H9 (cell line): ENCODE measurements around the gene SPNS3. TPM values are rescaled to one million over a fixed set of nuclear protein-coding genes. Genes with fewer than 3 reads are reported as not detected.
A peak's percentile ranks its signal among the peaks of the same experiment; 100 is the strongest.

Experiments
- DNase-seq: peaks from one replicate; pipeline ENCODE4 v3.0.0-alpha.2; 2017
- H2AFZ ChIP-seq: one replicate; pipeline ENCODE4 v1.6.1; 2013; ENCODE audit warnings: mild to moderate bottlenecking, low read length, control low read depth, moderate library complexity
- H2AK5ac ChIP-seq: 2 replicates; pipeline ENCODE4 v1.6.1; 2013; ENCODE audit warnings: low read length, control low read depth, mixed read lengths; ENCODE audit not compliant: insufficient read length
- H2BK120ac ChIP-seq: one replicate; pipeline ENCODE4 v1.6.1; 2013; ENCODE audit warnings: low read depth, mild to moderate bottlenecking, low read length, control low read depth, inconsistent platforms; ENCODE audit not compliant: poor library complexity, severe bottlenecking
- H2BK12ac ChIP-seq: 2 replicates; pipeline ENCODE4 v1.6.1; 2013; ENCODE audit warnings: low read length, control low read depth, mixed read lengths, low read depth; ENCODE audit not compliant: insufficient read length
- H2BK15ac ChIP-seq: 2 replicates; pipeline ENCODE4 v1.6.1; 2013; ENCODE audit warnings: low read depth, low read length, control low read depth
- H2BK20ac ChIP-seq: one replicate; pipeline ENCODE4 v1.6.1; 2013; ENCODE audit warnings: low read depth, mild to moderate bottlenecking, low read length, control low read depth, inconsistent platforms; ENCODE audit not compliant: poor library complexity, severe bottlenecking
- H2BK5ac ChIP-seq: 2 replicates; pipeline ENCODE4 v1.6.1; 2013; ENCODE audit warnings: low read length, control low read depth, mixed read lengths; ENCODE audit not compliant: insufficient read length
- H3K14ac ChIP-seq: 2 replicates; pipeline ENCODE4 v1.6.1; 2013; ENCODE audit warnings: low read length, control low read depth; ENCODE audit not compliant: insufficient read depth
- H3K18ac ChIP-seq: 2 replicates; pipeline ENCODE4 v1.6.1; 2013; ENCODE audit warnings: low read depth, mild to moderate bottlenecking, mixed read lengths, low read length, control low read depth; ENCODE audit not compliant: insufficient read length
- H3K23ac ChIP-seq: 2 replicates; pipeline ENCODE4 v1.6.1; 2013; ENCODE audit warnings: low read length, control low read depth, mixed read lengths, low read depth; ENCODE audit not compliant: insufficient read length
- H3K23me2 ChIP-seq: 2 replicates; pipeline ENCODE4 v1.6.1; 2013; ENCODE audit warnings: low read depth, mild to moderate bottlenecking, mixed read lengths, low read length, control low read depth; ENCODE audit not compliant: insufficient read length, poor library complexity, severe bottlenecking
- H3K27ac ChIP-seq: 2 replicates; pipeline ENCODE4 v1.5.1; 2013; ENCODE audit warnings: low read length, control low read depth, mixed read lengths, low read depth; ENCODE audit not compliant: insufficient read length
- H3K27me3 ChIP-seq: 2 replicates; pipeline ENCODE4 v1.6.1; 2013; ENCODE audit warnings: low read length, control low read depth, inconsistent platforms; ENCODE audit not compliant: insufficient read depth
- H3K4ac ChIP-seq: 2 replicates; pipeline ENCODE4 v1.6.1; 2013; ENCODE audit warnings: low read depth, mild to moderate bottlenecking, control low read depth, inconsistent platforms, low read length, moderate library complexity
- H3K4me1 ChIP-seq: 2 replicates; pipeline ENCODE4 v1.6.1; 2013; ENCODE audit warnings: low read length, control low read depth, inconsistent platforms; ENCODE audit not compliant: insufficient read depth
- H3K4me2 ChIP-seq: 2 replicates; pipeline ENCODE4 v1.6.1; 2013; ENCODE audit warnings: low read length, control low read depth, mixed read lengths; ENCODE audit not compliant: insufficient read length, insufficient read depth
- H3K56ac ChIP-seq: 2 replicates; pipeline ENCODE4 v1.6.1; 2013; ENCODE audit warnings: low read depth, mild to moderate bottlenecking, mixed read lengths, low read length, control low read depth; ENCODE audit not compliant: insufficient read length
- H3K79me1 ChIP-seq: 2 replicates; pipeline ENCODE4 v1.6.1; 2013; ENCODE audit warnings: low read depth, mild to moderate bottlenecking, moderate library complexity, low read length, control low read depth, inconsistent platforms; ENCODE audit not compliant: insufficient read depth, poor library complexity, severe bottlenecking
- H3K79me2 ChIP-seq: 2 replicates; pipeline ENCODE4 v1.6.1; 2013; ENCODE audit warnings: low read length, control low read depth, inconsistent platforms; ENCODE audit not compliant: insufficient read depth
- H3K9ac ChIP-seq: 2 replicates; pipeline ENCODE4 v1.6.1; 2013; ENCODE audit warnings: low read length, control low read depth, mixed read lengths; ENCODE audit not compliant: insufficient read length; ENCODE audit errors: extremely low read depth
- H3K9me3 ChIP-seq: one replicate; pipeline ENCODE4 v1.6.1; 2013; ENCODE audit warnings: low read depth, low read length, inconsistent platforms; ENCODE audit not compliant: control insufficient read depth
- H3T11ph ChIP-seq: one replicate; pipeline ENCODE4 v1.6.1; 2013; ENCODE audit warnings: mild to moderate bottlenecking, low read length, control low read depth, inconsistent platforms
- H4K20me1 ChIP-seq: one replicate; pipeline ENCODE4 v1.6.1; 2013; ENCODE audit not compliant: control insufficient read depth, insufficient read length, insufficient read depth
- H4K5ac ChIP-seq: 2 replicates; pipeline ENCODE4 v1.6.1; 2013; ENCODE audit warnings: low read depth, mild to moderate bottlenecking, mixed read lengths, low read length, control low read depth; ENCODE audit not compliant: insufficient read length
- H4K8ac ChIP-seq: replicated peaks from 2 replicates; pipeline ENCODE4 v1.6.1; 2013; ENCODE audit warnings: low read length, control low read depth, mixed read lengths, low read depth; ENCODE audit not compliant: insufficient read length
- H4K91ac ChIP-seq: 2 replicates; pipeline ENCODE4 v1.6.1; 2013; ENCODE audit warnings: low read depth, mild to moderate bottlenecking, moderate library complexity, mixed read lengths, low read length, control low read depth; ENCODE audit not compliant: insufficient read length
- H3K27ac Mint-ChIP-seq, 3 experiments: 2 replicates in 2 of 3; 3 replicates in 1 of 3; pipeline ENCODE4 v1.8.0; 2020 to 2021; ENCODE audit warnings: mixed read lengths in 3 of 3, mild to moderate bottlenecking in 1 of 3, moderate library complexity in 1 of 3
- H3K27me3 Mint-ChIP-seq: 2 replicates; pipeline ENCODE4 v1.8.0; 2021; ENCODE audit warnings: low read depth, mild to moderate bottlenecking, moderate library complexity, mixed read lengths
- H3K36me3 Mint-ChIP-seq, 3 experiments: 2 replicates in 2 of 3; 3 replicates in 1 of 3; pipeline ENCODE4 v1.8.0; 2020 to 2021; ENCODE audit warnings: low read depth in 3 of 3, mixed read lengths in 3 of 3; ENCODE audit not compliant: insufficient read depth in 1 of 3
- H3K4me1 Mint-ChIP-seq, 2 experiments: 2 replicates each; pipeline ENCODE4 v1.8.0; 2020; ENCODE audit warnings: mixed read lengths in 2 of 2
- H3K4me3 Mint-ChIP-seq, 2 experiments: 2 replicates in 1 of 2; 3 replicates in 1 of 2; pipeline ENCODE4 v1.8.0; 2020 to 2021; ENCODE audit warnings: mild to moderate bottlenecking in 2 of 2, mixed read lengths in 2 of 2, moderate library complexity in 1 of 2
- H3K9me3 Mint-ChIP-seq, 2 experiments: 2 replicates in 1 of 2; 3 replicates in 1 of 2; pipeline ENCODE4 v1.8.0; 2020; ENCODE audit warnings: mild to moderate bottlenecking in 2 of 2, mixed read lengths in 2 of 2, moderate library complexity in 1 of 2
- WGBS: extraction: QIAGEN DNeasy Blood & Tissue Kit; methylation state at CpG from one replicate; pipeline ENCODE4 v1.1.7; 2013; ENCODE audit warnings: missing lambda C conversion rate, low lambda C conversion rate, mixed read lengths; ENCODE audit not compliant: insufficient read length; ENCODE audit errors: extremely low coverage; 5-methylcytosine and 5-hydroxymethylcytosine counted together
- total RNA-seq: library from RNA; stranded (reverse); gene quantifications from 2 replicates; pipeline ENCODE4 v1.2.1, GENCODE V29; 2021
- TF ChIP-seq, protein P1 (sequence below): fragments of 200-600 bp; sonication (generic); conservative IDR thresholded peaks from 3 replicates; pipeline ENCODE4 v1.8.0; 2021; ENCODE audit warnings: antibody characterized with exemption, mild to moderate bottlenecking

The SPNS3 gene
- total RNA-seq, 1 experiment from 2014 or later, result not detected

DNA sequence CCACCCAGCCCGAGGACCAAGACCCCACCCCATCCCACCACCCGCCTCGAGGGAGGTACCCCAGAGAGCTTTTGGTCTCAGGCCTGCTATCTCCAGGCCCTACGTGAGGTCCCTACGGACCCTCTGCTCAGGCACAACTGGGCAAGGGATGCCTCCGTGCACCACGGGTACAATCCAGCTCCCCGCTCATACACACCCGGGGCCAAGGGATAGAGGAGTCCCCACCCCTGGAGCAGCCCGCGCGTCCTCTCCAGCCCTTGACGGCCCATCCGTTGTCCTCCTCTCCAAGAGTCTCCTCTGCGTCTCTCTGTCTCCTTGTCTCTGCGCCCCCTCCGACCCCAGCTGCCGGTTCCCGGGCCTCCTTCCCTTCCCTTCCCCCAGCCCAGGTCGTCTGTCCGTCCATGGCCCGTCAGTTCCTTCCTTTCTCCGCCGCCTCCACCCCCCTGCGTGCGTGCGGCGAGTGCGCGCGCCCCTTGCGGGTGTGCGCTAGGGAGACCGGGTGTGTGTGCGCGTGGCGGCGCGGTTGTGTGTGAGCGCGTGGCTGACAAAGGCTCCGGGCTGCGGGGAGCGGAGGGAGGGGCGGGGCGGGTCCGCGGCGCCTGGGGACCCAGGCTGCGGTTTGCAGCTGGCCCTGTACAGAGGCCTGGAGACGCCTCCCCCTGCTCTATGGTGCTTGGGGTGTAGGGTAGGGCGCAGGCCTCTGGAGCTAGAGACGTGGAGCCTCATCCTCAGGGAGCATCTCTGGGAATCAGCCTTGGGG is 65.9 kb downstream of the SPNS3 start:
- H3K36me3 Mint-ChIP-seq, result no peaks in the 10 kb centered on the region
- Histone ChIP-seq H3K27ac (no peak overlapping the region), H3K9me3 (no peaks in the 10 kb centered on the region), H3K9ac (no peak overlapping the region), H4K20me1 (no peaks in the 10 kb centered on the region), H2BK5ac (no peak overlapping the region), H4K5ac (no peak overlapping the region), H2AK5ac (no peak overlapping the region), H2BK20ac (no peak overlapping the region), H2AFZ (no peak overlapping the region), H3K56ac (no peak overlapping the region), H3K79me1 (no peaks in the 10 kb centered on the region), H3K4ac (no peak overlapping the region), H2BK15ac (no peak overlapping the region), H2BK12ac (no peak overlapping the region), H3K23me2 (peaks cover 11% of the 10 kb centered on the region), H2BK120ac (no peak overlapping the region), H3K18ac (peak overlapping the region; percentile 25), H3K4me2 (peak overlapping the region; percentile 80), H3K79me2 (no peaks in the 10 kb centered on the region), H3K23ac (no peak overlapping the region), H3K14ac (peak overlapping the region; percentile 51; the same call in 1 of the 2 replicates), H3K4me1 (no peaks in the 10 kb centered on the region), H4K8ac (no peak overlapping the region), H4K91ac (no peak overlapping the region), H3K27me3 (peaks cover 22% of the 10 kb centered on the region), H3T11ph (no peak overlapping the region)
- peak; percentile 69 for DNase-seq
- H3K9me3 Mint-ChIP-seq, result no peaks in the 10 kb centered on the region; a peak in 1 of 5 replicates
- TF ChIP-seq, protein P1, sequence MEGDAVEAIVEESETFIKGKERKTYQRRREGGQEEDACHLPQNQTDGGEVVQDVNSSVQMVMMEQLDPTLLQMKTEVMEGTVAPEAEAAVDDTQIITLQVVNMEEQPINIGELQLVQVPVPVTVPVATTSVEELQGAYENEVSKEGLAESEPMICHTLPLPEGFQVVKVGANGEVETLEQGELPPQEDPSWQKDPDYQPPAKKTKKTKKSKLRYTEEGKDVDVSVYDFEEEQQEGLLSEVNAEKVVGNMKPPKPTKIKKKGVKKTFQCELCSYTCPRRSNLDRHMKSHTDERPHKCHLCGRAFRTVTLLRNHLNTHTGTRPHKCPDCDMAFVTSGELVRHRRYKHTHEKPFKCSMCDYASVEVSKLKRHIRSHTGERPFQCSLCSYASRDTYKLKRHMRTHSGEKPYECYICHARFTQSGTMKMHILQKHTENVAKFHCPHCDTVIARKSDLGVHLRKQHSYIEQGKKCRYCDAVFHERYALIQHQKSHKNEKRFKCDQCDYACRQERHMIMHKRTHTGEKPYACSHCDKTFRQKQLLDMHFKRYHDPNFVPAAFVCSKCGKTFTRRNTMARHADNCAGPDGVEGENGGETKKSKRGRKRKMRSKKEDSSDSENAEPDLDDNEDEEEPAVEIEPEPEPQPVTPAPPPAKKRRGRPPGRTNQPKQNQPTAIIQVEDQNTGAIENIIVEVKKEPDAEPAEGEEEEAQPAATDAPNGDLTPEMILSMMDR, result no peak
- no peak overlapping the region; a peak in 1 of 7 replicates for H3K27ac Mint-ChIP-seq
- peak overlapping the region; percentile 68 to 88 for H3K4me3 Mint-ChIP-seq
- H3K4me1 Mint-ChIP-seq, result peaks cover 11 to 20% of the 10 kb centered on the region in 2 experiments
- H3K27me3 Mint-ChIP-seq, result peaks cover 76% of the 10 kb centered on the region
- no CpG with 5 or more reads among the region's 53 CpGs for WGBS
